ENCODE data around the gene NOP10. TPM values are rescaled to one million over a fixed set of nuclear protein-coding genes. Genes with fewer than 3 reads are reported as not detected.
A peak's percentile ranks its signal among the peaks of the same experiment; 100 is the strongest.

Gene NOP10
- total and polyA plus RNA-seq, 2 of the 13 experiments (the other 11 are each of a cell fraction or from before 2014, with no cell fraction given): 239 to 369 TPM

DNA sequence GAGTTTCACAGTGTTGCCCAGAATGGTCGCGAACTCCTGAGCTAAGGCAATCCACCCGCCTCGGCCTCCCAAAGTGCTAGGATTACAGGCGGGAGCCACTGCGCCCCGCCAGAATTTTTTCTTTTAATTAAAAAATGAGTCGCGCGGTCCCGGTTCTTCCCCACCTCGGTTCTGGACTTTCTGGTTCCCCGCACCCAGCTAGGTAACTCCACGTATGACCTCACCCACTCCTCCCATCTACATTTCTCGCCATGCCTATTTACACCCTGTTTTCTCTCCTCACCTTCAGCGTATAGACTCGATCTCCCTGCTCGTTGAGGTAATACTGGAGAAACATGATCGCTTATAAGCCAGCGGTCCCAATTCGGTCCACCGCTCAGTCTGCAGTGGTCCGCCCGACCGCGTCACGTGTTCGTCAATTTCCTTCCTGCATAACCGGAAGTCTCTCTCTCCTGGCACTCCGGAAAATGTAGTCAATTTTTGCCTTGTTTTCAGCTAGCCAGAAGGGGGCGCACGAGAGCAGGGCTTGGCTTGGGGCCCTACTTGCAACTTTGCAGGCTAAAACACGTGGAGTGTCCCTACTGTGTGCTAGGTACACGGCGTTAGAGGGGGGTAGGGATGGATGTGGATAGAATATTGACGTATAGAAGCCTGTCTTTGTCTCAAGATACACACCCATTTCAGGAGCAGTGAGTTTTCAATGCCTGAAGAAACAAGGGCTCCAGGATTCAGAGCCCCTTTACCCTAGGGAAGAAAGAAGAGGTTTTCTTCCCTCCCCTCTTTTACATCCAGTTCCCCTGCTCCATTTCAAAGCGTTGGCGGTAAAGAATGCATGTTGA lies at the start of gene NOP10, which contains the start of gene NUTM1 (continued):
- peak; percentile 53; the same call in 1 of the 2 replicates for TF ChIP-seq ZBTB20 (CRISPR knock-in tag; IDR thresholded peaks at IDR 0.05; ENCODE audit: borderline replicate concordance, low read depth)
- TF ChIP-seq ZNF670 (CRISPR knock-in tag; IDR thresholded peaks at IDR 0.05; ENCODE audit: borderline replicate concordance): 0 out of 2 replicates have a peak, but pooled peaks have one; percentile 17
- TF ChIP-seq THAP11 (CRISPR knock-in tag; IDR thresholded peaks at IDR 0.05): peak; percentile 93
- TF ChIP-seq ISL2 (CRISPR knock-in tag; IDR thresholded peaks at IDR 0.05): peak; percentile 41; the same call in 1 of the 2 replicates
- no peak for TF ChIP-seq SP2 (CRISPR knock-in tag; IDR thresholded peaks at IDR 0.05)
- TF ChIP-seq, protein P1, sequence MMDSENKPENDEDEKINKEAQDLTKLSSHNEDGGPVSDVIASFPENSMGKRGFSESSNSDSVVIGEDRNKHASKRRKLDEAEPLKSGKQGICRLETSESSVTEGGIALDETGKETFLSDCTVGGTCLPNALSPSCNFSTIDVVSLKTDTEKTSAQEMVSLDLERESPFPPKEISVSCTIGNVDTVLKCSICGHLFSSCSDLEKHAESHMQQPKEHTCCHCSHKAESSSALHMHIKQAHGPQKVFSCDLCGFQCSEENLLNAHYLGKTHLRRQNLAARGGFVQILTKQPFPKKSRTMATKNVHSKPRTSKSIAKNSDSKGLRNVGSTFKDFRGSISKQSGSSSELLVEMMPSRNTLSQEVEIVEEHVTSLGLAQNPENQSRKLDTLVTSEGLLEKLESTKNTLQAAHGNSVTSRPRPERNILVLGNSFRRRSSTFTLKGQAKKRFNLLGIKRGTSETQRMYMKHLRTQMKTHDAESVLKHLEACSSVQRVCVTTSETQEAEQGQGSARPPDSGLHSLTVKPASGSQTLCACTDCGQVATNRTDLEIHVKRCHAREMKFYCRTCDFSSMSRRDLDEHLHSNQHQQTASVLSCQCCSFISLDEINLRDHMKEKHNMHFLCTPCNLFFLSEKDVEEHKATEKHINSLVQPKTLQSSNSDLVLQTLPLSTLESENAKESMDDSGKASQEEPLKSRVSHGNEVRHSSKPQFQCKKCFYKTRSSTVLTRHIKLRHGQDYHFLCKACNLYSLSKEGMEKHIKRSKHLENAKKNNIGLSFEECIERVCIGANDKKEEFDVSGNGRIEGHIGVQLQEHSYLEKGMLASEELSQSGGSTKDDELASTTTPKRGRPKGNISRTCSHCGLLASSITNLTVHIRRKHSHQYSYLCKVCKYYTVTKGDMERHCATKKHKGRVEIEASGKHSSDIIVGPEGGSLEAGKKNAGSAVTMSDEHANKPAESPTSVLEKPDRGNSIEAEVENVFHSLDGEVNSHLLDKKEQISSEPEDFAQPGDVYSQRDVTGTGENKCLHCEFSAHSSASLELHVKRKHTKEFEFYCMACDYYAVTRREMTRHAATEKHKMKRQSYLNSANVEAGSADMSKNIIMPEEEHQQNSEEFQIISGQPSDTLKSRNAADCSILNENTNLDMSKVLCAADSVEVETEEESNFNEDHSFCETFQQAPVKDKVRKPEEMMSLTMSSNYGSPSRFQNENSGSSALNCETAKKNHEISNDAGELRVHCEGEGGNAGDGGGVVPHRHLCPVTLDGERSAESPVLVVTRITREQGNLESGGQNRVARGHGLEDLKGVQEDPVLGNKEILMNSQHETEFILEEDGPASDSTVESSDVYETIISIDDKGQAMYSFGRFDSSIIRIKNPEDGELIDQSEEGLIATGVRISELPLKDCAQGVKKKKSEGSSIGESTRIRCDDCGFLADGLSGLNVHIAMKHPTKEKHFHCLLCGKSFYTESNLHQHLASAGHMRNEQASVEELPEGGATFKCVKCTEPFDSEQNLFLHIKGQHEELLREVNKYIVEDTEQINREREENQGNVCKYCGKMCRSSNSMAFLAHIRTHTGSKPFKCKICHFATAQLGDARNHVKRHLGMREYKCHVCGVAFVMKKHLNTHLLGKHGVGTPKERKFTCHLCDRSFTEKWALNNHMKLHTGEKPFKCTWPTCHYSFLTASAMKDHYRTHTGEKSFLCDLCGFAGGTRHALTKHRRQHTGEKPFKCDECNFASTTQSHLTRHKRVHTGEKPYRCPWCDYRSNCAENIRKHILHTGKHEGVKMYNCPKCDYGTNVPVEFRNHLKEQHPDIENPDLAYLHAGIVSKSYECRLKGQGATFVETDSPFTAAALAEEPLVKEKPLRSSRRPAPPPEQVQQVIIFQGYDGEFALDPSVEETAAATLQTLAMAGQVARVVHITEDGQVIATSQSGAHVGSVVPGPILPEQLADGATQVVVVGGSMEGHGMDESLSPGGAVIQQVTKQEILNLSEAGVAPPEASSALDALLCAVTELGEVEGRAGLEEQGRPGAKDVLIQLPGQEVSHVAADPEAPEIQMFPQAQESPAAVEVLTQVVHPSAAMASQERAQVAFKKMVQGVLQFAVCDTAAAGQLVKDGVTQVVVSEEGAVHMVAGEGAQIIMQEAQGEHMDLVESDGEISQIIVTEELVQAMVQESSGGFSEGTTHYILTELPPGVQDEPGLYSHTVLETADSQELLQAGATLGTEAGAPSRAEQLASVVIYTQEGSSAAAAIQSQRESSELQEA (CRISPR knock-in tag; IDR thresholded peaks at IDR 0.05; ENCODE audit: not compliant biosample characterization): peak; percentile 26
- TF ChIP-seq RFXANK (CRISPR knock-in tag; IDR thresholded peaks at IDR 0.05): 0 out of 2 replicates have a peak, but pooled peaks have one; percentile 37
- no peak for TF ChIP-seq TEAD2 (CRISPR knock-in tag; IDR thresholded peaks at IDR 0.05)
- TF ChIP-seq ZNF484 (CRISPR knock-in tag; IDR thresholded peaks at IDR 0.05; ENCODE audit: borderline replicate concordance, low read depth): no peak
- TF ChIP-seq, protein P2, sequence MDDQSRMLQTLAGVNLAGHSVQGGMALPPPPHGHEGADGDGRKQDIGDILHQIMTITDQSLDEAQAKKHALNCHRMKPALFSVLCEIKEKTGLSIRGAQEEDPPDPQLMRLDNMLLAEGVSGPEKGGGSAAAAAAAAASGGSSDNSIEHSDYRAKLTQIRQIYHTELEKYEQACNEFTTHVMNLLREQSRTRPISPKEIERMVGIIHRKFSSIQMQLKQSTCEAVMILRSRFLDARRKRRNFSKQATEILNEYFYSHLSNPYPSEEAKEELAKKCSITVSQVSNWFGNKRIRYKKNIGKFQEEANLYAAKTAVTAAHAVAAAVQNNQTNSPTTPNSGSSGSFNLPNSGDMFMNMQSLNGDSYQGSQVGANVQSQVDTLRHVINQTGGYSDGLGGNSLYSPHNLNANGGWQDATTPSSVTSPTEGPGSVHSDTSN (CRISPR knock-in tag; IDR thresholded peaks at IDR 0.05; ENCODE audit: borderline replicate concordance): no peak
- no peak for TF ChIP-seq SMAD3 (CRISPR knock-in tag; IDR thresholded peaks at IDR 0.05)
- TF ChIP-seq DMAP1 (CRISPR knock-in tag; IDR thresholded peaks at IDR 0.05): peak; percentile 96
- TF ChIP-seq, protein P3, sequence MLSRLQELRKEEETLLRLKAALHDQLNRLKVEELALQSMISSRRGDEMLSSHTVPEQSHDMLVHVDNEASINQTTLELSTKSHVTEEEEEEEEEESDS (CRISPR knock-in tag; IDR thresholded peaks at IDR 0.05; ENCODE audit: borderline replicate concordance): no peak
- TF ChIP-seq HIVEP1 (CRISPR knock-in tag; IDR thresholded peaks at IDR 0.05): 0 out of 2 replicates have a peak, but pooled peaks have one; percentile 65
- TF ChIP-seq, protein P4, sequence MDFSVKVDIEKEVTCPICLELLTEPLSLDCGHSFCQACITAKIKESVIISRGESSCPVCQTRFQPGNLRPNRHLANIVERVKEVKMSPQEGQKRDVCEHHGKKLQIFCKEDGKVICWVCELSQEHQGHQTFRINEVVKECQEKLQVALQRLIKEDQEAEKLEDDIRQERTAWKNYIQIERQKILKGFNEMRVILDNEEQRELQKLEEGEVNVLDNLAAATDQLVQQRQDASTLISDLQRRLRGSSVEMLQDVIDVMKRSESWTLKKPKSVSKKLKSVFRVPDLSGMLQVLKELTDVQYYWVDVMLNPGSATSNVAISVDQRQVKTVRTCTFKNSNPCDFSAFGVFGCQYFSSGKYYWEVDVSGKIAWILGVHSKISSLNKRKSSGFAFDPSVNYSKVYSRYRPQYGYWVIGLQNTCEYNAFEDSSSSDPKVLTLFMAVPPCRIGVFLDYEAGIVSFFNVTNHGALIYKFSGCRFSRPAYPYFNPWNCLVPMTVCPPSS (IDR thresholded peaks at IDR 0.05): no peak
- peak; percentile 93 for TF ChIP-seq PHF20 (CRISPR knock-in tag; IDR thresholded peaks at IDR 0.05)
- TF ChIP-seq FOXJ3 (CRISPR knock-in tag; IDR thresholded peaks at IDR 0.05; ENCODE audit: borderline replicate concordance): no peak
- TF ChIP-seq ATAD3A (CRISPR knock-in tag; IDR thresholded peaks at IDR 0.05): no peak
- no peak for TF ChIP-seq NFIC (IDR thresholded peaks at IDR 0.05; ENCODE audit: low read length)
- peak; percentile 86 for TF ChIP-seq PHF8 (CRISPR knock-in tag; IDR thresholded peaks at IDR 0.05)
